HT-29 (cell line): Measurements from ENCODE around the gene RNF11. TPM values are rescaled to one million over a fixed set of nuclear protein-coding genes. Genes with fewer than 3 reads are reported as not detected.
"Not testable (repeated sequence)": the region's sequence is repeated elsewhere in the genome, so short reads cannot be mapped to it uniquely, and the experiment has no call there.

Experiments used
- DNase-seq: peaks from one replicate; pipeline ENCODE4 v3.0.0-alpha.2; 2015; ENCODE audit warnings: low spot score
- total RNA-seq: library from RNA; depleted of rRNA; stranded (reverse); fragments of >200 nt; shearing (Covaris generic); gene quantifications from 2 replicates; pipeline ENCODE4 v1.2.3, GENCODE V29; 2014

The RNF11 gene
- total RNA-seq, 1 experiment from 2014 or later, result 55.8 TPM

GRCh38 chr1:51227231-51227960, 8.7 kb upstream of the RNF11 start:
- DNase-seq, result not testable (repeated sequence)

- DNase-seq, result not testable (repeated sequence)
These were observed 7.6 kb upstream of the RNF11 start for GRCh38 chr1:51228471-51228870.

DNA sequence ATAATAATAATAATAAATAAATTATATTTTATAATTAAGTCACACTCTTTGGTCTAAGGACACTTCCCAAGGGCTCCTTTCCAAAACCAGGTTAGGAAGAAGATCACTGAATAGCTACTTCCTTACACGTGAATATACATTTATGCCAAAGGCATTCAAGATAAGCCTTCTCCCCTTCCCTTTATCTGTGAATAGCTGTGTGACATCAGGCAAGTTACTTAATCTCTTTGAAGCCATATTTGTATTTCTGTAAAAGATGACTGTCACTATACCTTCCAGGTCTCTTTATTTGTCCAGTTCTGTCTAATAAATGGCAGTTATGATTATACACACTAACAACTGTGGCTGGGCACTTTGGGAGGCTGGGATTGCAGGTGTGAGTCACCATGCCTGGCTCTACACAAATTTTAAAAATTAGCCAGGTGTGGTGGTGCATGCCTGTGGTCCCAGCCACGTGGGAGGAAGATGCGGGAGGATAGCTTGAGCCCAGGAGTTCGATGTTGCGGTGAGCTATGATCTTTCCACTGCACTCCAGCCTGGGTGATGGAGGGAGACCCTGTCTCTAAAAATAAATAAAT, 5.5 kb upstream of the RNF11 start:
- no peak for DNase-seq

GRCh38 chr1:51231120-51231519, 5.0 kb upstream of the RNF11 start:
- no peak for DNase-seq

- no peak for DNase-seq
These were observed 4.2 kb upstream of the RNF11 start for GRCh38 chr1:51231896-51232295.

GRCh38 chr1:51234236-51234635, 1.8 kb upstream of the RNF11 start:
- DNase-seq, result not testable (repeated sequence)

GRCh38 chr1:51234721-51235425, 1.2 kb upstream of the RNF11 start:
- peak; percentile 59 for DNase-seq

- DNase-seq, result peak; percentile 52
These were observed 668 bp downstream of the RNF11 start for GRCh38 chr1:51236531-51237350.

DNA sequence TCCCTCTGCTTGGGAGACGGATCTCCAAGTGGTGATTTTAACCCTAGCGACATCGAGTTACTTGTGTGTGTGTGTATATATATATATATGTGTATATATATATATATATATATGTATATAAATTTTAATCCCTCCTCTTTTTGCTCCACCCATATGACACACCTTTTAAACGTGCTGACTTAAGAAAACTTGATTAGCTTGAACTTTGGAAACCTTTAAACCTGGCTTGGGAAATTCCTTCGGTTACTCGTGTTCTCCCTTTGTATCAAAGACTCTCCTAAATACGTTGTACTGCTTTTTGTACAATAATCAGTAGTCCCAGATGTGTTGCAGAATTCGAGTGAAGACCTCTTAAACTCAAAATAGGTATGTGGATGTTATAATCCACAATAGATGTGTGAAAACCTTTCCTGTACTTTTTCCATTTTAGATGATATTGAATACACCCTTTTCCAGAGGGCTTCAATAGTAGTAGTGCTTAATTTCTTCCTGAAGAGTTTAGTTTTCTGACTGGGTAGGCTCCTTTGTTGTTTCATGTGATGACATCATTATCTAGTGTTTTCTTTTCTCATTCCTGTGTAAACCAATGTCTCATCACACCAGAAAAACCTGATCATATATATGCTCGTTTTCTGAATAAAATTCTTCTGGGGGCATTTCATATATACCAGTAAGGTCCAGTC, 1.4 kb downstream of the RNF11 start:
- peak; percentile 39 for DNase-seq

DNA sequence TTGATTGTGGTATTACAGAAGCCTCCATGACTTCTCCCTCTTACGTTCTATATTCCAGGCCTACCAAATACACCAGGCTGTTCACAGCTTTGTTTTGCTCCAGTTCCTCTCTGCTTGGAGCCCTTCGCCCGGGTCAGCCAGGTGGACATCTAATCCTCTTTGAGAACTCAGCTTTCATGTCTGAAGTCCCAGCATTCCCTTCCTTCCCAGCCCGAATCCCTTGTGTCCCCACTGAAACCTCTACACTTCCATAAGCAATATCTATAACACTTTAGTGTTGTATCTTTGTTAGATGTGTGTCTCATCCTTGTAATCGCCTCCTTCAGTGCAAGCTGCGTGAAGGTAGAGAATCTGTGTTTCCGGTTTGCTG, 1.9 kb downstream of the RNF11 start:
- peak; percentile 29 for DNase-seq

- DNase-seq, result no peak
These were observed 4.0 kb downstream of the RNF11 start for GRCh38 chr1:51240084-51240483.

GRCh38 chr1:51241119-51241518, 5.0 kb downstream of the RNF11 start:
- DNase-seq, result no peak

- DNase-seq, result no peak
These were observed 6.5 kb downstream of the RNF11 start for GRCh38 chr1:51242546-51242945.

DNA sequence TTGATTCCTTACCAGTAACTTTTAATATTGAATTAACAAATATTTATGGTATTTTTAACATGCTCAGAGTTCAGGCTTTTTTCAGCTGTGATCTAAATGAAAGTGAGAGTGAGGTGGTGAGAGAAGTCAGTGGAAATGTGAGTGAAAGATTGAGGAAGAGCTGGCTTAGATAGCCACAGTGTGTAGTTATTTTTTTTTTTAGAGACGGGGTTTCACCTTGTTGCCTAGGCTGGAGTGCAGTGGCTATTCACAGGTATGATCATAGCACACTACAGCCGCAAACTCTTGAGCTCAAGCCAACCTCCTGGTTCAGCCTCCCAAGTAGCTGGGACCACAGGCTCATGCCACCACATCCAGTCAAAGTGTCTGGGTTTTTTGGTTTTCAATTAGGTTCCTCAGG, 10.9 kb downstream of the RNF11 start:
- DNase-seq, result no peak

GRCh38 chr1:51247499-51247898, 11.4 kb downstream of the RNF11 start:
- no peak for DNase-seq

DNA sequence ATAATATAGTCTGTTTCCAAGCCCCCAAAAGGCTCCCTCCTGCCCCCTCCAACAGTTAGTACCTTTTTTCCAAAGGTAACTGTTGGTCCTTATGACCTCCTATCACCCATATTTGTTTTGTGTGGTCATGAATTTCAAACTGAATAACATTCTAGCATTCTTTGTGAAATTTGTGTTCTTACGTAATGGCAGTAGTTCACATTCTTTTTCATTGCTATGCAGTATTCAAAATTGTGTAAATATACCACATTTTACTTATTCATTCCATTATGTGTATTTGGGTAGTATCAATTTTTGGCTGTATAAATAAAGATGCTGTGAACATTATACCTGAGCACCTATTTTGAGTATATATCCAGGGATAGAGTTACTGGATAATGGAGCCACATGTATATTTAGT, 13.4 kb downstream of the RNF11 start:
- no peak for DNase-seq

DNA sequence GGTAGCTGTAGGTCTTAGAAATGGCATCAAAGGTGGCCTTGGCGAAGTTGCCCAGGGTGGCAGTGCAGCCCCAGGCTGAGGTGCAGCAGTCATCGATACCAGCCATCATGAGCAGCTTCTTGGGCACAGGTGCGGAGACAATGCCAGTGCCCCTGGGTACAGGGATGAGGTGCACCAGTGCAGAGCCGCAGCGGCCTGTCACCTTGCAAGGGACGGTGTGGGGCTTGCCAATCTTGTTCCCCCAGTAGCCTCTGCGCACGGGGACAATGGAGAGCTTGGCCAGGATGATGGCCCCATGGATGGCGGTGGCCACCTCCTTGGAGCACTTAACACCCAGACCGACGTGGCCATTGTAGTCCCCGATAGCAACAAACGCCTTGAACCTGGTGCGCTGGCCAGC, 14.7 kb downstream of the RNF11 start:
- not testable (repeated sequence) for DNase-seq

DNA sequence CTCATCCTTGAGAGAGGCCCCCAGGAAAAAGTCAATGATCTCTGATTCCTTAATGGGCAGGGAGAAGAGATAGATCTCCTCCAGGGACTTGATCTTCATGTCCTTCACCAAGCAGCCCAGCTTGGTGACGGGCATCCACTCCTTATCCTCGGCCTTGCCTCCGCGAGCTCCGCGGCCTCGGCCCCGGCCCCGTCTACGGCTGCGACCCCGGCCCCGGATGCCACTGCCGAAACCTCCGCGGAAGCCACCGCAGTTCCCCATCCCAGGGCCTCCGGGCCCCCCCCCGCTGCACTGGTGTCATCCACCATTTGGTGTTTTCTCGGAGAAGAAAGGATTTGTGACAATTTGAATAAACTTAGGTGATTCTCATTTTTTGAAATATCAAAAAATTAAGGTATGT, 15.1 kb downstream of the RNF11 start:
- DNase-seq, result not testable (repeated sequence)

GRCh38 chr1:51252366-51252765, 16.3 kb downstream of the RNF11 start:
- no peak for DNase-seq

- DNase-seq, result no peak
These were observed 17.6 kb downstream of the RNF11 start for GRCh38 chr1:51253691-51254090.

- DNase-seq, result no peak
These were observed 19.3 kb downstream of the RNF11 start for GRCh38 chr1:51255331-51255730.
